Large intestine (tissue), 3 donors: ENCODE data around the gene KAZN. TPM values are rescaled to one million over a fixed set of nuclear protein-coding genes. Genes with fewer than 3 reads are reported as not detected.

Experiments used
- DNase-seq, 2 donors: peaks; one replicate each; pipeline versions ENCODE4 v3.0.0 to v3.0.0-alpha.2; 2013
- H3K27ac ChIP-seq: one replicate; pipeline ENCODE4 v1.5.1; 2013; ENCODE audit warnings: low read length
- H3K27me3 ChIP-seq: 2 replicates; pipeline ENCODE4 v1.6.1; 2013; ENCODE audit warnings: low read length; ENCODE audit not compliant: control insufficient read depth, insufficient read depth
- H3K36me3 ChIP-seq: 2 replicates; pipeline ENCODE4 v1.6.1; 2013; ENCODE audit warnings: low read length; ENCODE audit not compliant: control insufficient read depth, insufficient read depth
- H3K4me1 ChIP-seq: one replicate; pipeline ENCODE4 v1.6.1; 2013; ENCODE audit warnings: low read length; ENCODE audit not compliant: control insufficient read depth, insufficient read depth
- H3K4me3 ChIP-seq: one replicate; pipeline ENCODE4 v1.5.1; 2013; ENCODE audit warnings: low read length
- H3K9me3 ChIP-seq: one replicate; pipeline ENCODE4 v1.6.1; 2013; ENCODE audit warnings: mild to moderate bottlenecking, low read depth, low read length, moderate library complexity; ENCODE audit not compliant: control insufficient read depth
- WGBS: methylation state at CpG from one replicate; pipeline ENCODE4 v1.1.5; 2013; ENCODE audit warnings: low lambda C conversion rate; ENCODE audit not compliant: insufficient coverage; 5-methylcytosine and 5-hydroxymethylcytosine counted together
- polyA plus RNA-seq: library from polyadenylated mRNA; unstranded; fragments of 120-200 nt; gene quantifications from one replicate; pipeline ENCODE4 v1.2.1, GENCODE V29; 2013

KAZN gene
- polyA plus RNA-seq, 1 donor: 30.4 TPM

DNA sequence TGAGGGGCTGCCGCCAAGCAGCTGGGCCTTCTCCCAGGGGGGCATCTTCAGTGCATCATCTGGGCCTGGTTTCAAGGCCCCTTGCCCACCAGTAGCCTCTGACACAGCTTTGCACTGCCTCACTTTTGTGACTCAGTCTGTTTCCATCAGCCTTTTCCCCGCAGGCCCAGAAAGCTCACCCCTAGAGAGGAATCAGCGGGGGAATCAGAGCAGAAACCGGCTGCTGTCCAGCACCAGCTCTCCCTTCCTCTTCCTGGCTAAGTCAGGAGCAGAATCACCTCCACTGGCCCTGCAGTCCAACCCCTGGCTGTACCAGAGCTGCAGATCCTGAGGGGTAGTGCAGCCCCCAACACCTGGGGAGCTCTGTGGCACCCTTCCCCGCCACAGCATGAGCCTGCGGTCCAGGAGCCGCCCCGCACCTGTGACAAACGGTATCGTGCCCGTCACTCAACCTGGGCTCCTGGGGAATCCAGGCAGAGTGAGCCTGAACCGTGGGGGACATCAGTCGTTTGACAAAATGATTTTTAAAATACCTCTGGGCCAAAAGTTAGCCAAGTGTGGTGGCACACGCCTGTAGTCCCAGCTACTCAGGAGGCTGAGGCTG, 471.8 kb downstream of the KAZN start:
- no peak for DNase-seq
- H3K9me3 ChIP-seq: no peaks in the 10 kb centered on the region
- H3K27ac ChIP-seq: no peak overlapping the region
- peaks cover 6% of the 10 kb centered on the region for H3K4me1 ChIP-seq
- no peak overlapping the region for H3K4me3 ChIP-seq
- no CpG with 5 or more reads among the region's 14 CpGs for WGBS
- no peaks in the 10 kb centered on the region for H3K27me3 ChIP-seq
- peaks cover 12% of the 10 kb centered on the region for H3K36me3 ChIP-seq

GRCh38 chr1:15071936-15072335, 473.5 kb downstream of the KAZN start:
- Histone ChIP-seq H3K4me1 (peaks cover 5% of the 10 kb centered on the region), H3K36me3 (peaks cover 2% of the 10 kb centered on the region), H3K9me3 (no peaks in the 10 kb centered on the region), H3K4me3 (no peak overlapping the region), H3K27me3 (no peaks in the 10 kb centered on the region), H3K27ac (no peak overlapping the region)
- no CpG with 5 or more reads among the region's 6 CpGs for WGBS
- DNase-seq: no peak

DNA sequence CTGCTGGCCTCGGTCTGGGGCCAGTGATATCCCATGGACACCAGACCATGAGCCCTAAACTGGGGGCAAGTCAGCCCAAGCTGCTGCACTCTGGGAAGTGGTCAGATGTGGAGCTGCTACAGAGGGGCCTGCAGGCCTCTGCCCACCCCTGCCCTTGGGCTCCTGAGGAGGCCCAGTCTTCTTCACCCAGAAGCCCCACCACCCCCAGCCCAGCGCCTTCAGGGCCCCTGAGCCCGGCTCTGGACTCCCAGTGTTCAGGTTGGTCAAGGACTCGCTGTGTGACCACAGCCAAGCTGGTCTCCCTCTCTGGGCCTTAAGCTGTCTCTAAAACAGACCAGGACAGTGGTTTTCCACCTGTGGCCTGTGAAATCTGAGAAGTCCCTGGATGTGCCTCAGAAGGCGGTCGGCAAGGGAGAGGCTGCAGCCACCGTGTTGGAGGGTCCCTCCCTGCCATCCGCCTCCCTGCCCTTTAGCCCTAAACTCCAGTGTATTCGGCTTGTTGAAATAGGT, 475.4 kb downstream of the KAZN start:
- Histone ChIP-seq H3K27me3 (no peaks in the 10 kb centered on the region), H3K4me3 (no peak overlapping the region), H3K4me1 (no peaks in the 10 kb centered on the region), H3K27ac (no peak overlapping the region), H3K9me3 (no peaks in the 10 kb centered on the region), H3K36me3 (no peaks in the 10 kb centered on the region)
- no peak for DNase-seq
- WGBS: no CpG with 5 or more reads among the region's 9 CpGs

- H3K9me3 ChIP-seq: no peaks in the 10 kb centered on the region
- H3K4me3 ChIP-seq: no peak overlapping the region
- H3K36me3 ChIP-seq: no peaks in the 10 kb centered on the region
- no peaks in the 10 kb centered on the region for H3K4me1 ChIP-seq
- no peaks in the 10 kb centered on the region for H3K27me3 ChIP-seq
- H3K27ac ChIP-seq: no peak overlapping the region
- DNase-seq: no peak
- no CpG with 5 or more reads among the region's 6 CpGs for WGBS
These were observed 476.7 kb downstream of the KAZN start for GRCh38 chr1:15075175-15075574.

- no CpG with 5 or more reads among the region's 2 CpGs for WGBS
- H3K27me3 ChIP-seq: no peaks in the 10 kb centered on the region
- no peaks in the 10 kb centered on the region for H3K4me1 ChIP-seq
- H3K36me3 ChIP-seq: no peaks in the 10 kb centered on the region
- DNase-seq: no peak
- H3K4me3 ChIP-seq: no peak overlapping the region
- no peak overlapping the region for H3K27ac ChIP-seq
- no peaks in the 10 kb centered on the region for H3K9me3 ChIP-seq
These were observed 477.3 kb downstream of the KAZN start for GRCh38 chr1:15075817-15076216.

DNA sequence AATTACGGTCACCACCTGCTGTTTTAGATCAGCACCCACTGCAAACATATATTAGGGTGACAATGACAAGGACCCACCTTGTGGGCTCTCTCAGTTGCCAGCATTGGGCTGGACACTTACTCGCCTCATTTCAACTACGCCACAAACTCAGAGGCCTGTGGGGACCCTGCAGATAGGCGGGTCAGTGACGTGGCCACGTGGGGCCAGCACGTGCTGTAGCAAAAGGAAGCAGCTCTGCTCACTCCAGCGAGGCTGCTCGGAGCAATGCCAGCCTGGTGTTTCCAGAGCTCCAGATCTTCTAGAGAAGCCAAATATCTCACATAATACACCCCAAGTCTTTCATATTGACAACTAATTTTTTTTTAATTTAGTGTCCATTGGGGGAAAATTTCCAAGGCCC, 478.3 kb downstream of the KAZN start:
- no CpG with 5 or more reads among the region's 9 CpGs for WGBS
- Histone ChIP-seq H3K27me3 (no peaks in the 10 kb centered on the region), H3K4me3 (no peak overlapping the region), H3K36me3 (no peaks in the 10 kb centered on the region), H3K4me1 (no peaks in the 10 kb centered on the region), H3K9me3 (no peaks in the 10 kb centered on the region), H3K27ac (no peak overlapping the region)
- DNase-seq: no peak

- Histone ChIP-seq H3K4me1 (no peaks in the 10 kb centered on the region), H3K27me3 (no peaks in the 10 kb centered on the region), H3K9me3 (no peaks in the 10 kb centered on the region), H3K36me3 (no peaks in the 10 kb centered on the region), H3K27ac (no peak overlapping the region), H3K4me3 (no peak overlapping the region)
- DNase-seq: no peak
- WGBS: no CpG with 5 or more reads among the region's 10 CpGs
These were observed 478.9 kb downstream of the KAZN start for GRCh38 chr1:15077384-15077783.

DNA sequence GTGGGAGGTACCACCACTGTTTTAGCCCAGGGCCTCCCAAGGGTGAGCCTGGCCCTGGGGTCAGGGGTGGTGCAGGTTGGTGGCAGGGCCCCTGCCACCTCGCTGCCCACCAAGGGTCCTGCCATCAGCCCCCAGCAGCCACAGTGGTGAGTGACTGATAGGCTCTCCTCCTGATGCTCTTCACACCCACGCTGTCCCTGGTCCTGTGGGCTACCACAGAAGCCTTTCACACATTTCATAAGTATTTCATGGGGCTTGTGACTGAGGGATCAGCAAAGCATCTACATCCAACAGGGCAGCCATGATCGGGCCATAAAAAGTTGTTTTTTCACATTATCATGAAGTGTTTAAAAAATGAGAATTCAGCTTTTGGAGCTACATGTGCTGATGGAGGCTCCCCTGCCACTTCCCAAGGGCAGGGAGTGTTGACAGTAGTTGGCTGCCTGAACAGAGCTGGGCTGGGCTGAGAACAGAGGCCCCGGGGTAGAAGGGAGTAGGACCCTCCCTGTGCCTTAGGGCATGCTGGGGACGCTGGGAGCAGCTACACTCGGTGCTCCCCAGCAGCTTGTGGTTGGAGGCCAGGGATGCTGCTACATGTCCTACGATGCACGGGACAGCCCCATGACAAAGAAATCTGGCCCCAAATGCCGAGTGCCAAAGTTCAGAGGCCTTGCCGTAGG, 482.0 kb downstream of the KAZN start:
- Histone ChIP-seq H3K36me3 (no peaks in the 10 kb centered on the region), H3K4me1 (no peaks in the 10 kb centered on the region), H3K27me3 (no peaks in the 10 kb centered on the region), H3K9me3 (no peaks in the 10 kb centered on the region), H3K4me3 (no peak overlapping the region), H3K27ac (no peak overlapping the region)
- DNase-seq: no peak
- WGBS: no CpG with 5 or more reads among the region's 10 CpGs

DNA sequence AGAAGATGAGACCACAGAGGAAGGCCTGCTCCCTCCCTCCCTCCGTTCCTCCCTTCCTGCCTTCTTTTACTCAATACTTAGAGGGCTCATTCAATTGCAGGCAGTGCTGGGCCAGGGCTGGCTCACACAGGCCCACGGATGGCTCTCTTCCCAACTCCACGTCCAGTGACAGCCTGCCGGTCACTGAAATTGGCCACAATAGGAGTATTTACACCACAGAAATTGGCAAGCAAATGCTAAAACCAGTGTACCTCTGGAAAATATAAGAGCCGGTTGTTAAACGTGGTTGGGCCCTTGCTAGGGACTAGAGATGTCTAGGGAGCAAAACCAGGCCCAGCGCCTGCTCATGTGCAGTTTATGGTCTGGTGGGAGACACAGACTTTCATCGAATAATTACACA, 482.6 kb downstream of the KAZN start:
- no peaks in the 10 kb centered on the region for H3K9me3 ChIP-seq
- H3K27me3 ChIP-seq: no peaks in the 10 kb centered on the region
- no peak overlapping the region for H3K27ac ChIP-seq
- no peaks in the 10 kb centered on the region for H3K36me3 ChIP-seq
- WGBS: no CpG with 5 or more reads among the region's 8 CpGs
- H3K4me1 ChIP-seq: no peaks in the 10 kb centered on the region
- no peak for DNase-seq
- no peak overlapping the region for H3K4me3 ChIP-seq

DNA sequence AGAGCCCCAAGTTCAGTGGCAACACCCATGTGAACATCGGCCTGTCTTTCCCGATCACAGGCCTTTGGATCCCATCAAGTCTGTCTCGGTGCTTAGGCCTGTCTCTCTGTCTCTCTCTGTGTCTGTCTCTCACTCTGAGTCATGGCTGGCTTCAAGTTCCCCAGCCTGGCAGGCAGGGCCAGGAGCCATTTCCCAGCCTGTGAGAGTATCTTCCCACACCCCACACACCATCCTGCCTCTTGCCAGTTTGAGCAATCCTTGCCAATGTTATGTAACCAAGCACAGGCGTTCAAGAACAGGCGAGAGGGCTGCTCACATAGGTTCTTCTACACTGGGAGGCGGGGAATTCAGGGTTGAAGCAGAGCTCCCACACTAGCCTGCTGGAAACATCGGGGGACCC, 485.1 kb downstream of the KAZN start:
- no peaks in the 10 kb centered on the region for H3K9me3 ChIP-seq
- no peak for DNase-seq
- WGBS: no CpG with 5 or more reads among the region's 7 CpGs
- peaks cover 6% of the 10 kb centered on the region for H3K4me1 ChIP-seq
- no peaks in the 10 kb centered on the region for H3K36me3 ChIP-seq
- H3K4me3 ChIP-seq: no peak overlapping the region
- no peaks in the 10 kb centered on the region for H3K27me3 ChIP-seq
- no peak overlapping the region for H3K27ac ChIP-seq
